Measurements from ENCODE around the gene OR7C1.

GRCh38 chr19:14786421-14786851 is 48.5 kb downstream of the OR7C1 start:
- TF ChIP-seq, protein P1, sequence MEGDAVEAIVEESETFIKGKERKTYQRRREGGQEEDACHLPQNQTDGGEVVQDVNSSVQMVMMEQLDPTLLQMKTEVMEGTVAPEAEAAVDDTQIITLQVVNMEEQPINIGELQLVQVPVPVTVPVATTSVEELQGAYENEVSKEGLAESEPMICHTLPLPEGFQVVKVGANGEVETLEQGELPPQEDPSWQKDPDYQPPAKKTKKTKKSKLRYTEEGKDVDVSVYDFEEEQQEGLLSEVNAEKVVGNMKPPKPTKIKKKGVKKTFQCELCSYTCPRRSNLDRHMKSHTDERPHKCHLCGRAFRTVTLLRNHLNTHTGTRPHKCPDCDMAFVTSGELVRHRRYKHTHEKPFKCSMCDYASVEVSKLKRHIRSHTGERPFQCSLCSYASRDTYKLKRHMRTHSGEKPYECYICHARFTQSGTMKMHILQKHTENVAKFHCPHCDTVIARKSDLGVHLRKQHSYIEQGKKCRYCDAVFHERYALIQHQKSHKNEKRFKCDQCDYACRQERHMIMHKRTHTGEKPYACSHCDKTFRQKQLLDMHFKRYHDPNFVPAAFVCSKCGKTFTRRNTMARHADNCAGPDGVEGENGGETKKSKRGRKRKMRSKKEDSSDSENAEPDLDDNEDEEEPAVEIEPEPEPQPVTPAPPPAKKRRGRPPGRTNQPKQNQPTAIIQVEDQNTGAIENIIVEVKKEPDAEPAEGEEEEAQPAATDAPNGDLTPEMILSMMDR (conservative IDR thresholded peaks at IDR 0.05; ENCODE audit: low read depth in 2 of 2) = peak; percentile 79 to 85
- no peak for TF ChIP-seq ZNF331 (CRISPR knock-in tag; IDR thresholded peaks at IDR 0.05; ENCODE audit: low read depth)

Data from GM23338 (cell line).